Renal cortex interstitium (tissue), 11 donors: ENCODE data around the gene CCDC148. TPM values are rescaled to one million over a fixed set of nuclear protein-coding genes. Genes with fewer than 3 reads are reported as not detected.

Experiments
- DNase-seq, 11 donors: peaks; one replicate each; pipeline ENCODE4 v3.0.0-alpha.2; 2013; ENCODE audit warnings: low read depth in 9 of 11, low spot score in 4 of 11; ENCODE audit errors: extremely low read depth in 1 of 11
- polyA plus RNA-seq, 3 donors: library from polyadenylated mRNA; unstranded; fragments of 120-200 nt; gene quantifications; one replicate each; pipeline ENCODE4 v1.2.1, GENCODE V29; 2013; ENCODE audit not compliant: insufficient read length in 3 of 3

CCDC148 gene
- polyA plus RNA-seq, 3 donors: 8.0 to 12.7 (median 8.4) TPM

DNA sequence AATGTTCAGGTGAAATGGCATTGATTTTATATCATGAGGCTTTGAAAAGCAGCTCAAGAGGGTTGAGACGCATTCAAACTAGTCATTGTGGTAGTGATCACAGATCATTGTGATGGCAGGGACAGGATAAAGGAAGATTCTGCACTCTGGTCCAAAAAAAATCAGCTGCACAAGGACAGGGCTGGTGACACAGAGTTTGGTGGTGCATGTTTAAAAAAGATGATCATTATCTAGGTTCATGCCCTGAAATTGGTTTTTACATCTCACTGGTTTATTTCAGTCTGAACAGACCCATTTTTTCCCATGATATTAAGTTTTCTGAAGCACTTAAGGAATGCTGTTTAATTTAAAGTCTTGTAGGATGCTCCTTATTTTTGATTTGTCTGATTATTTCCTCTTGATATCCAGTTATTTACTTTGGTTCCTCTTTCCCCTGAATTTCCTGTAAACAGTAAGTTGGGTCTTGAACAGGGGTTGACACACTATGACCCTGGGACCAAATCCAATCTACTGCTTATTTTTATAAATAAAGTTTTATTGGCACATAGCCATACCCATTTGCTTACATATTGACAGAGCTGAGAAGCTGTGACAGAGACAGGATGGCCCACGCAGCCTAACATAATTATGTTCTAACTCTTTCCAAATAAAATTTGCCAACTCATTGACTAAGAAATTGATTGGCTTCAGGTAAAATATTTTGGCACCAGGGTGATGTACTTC lies 256.5 kb downstream of the CCDC148 start:
- no peak for DNase-seq

DNA sequence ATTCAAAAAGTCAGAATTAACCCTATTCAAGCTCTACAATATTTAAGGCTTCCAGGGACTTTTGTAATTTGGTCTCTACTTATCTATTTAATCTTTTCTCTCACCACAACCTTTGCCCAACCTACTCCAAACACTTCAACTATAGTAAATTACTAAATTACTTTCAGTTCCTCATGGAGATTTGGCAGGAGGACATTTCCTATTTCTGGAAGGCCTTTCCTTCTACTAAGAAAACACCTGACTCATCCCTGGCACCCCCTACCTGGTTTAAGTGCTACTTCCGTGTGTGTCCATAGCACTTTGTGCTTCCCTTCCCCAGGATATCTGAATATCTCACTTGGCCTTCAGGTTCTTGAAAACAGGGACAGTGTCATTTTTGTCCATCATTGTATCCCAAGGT lies 258.6 kb downstream of the CCDC148 start:
- no peak for DNase-seq

DNA sequence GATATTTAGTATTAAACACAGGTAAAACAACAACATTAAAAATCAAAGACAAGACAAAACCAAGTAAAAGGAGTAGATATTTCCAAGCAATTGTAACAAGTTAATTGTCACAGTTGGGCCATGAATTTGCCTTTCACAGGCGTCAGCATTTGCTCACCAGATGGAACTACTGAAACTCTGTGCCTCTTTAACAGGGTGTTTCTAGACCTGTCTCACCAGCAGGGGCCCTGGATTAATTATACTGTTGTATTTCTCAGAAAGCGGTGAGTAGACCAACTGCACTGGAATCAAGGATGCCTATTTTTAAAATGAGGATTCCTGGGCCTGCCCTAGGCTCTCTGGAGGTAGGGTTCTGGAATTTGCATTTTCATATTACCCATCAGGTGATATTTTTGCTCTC lies 262.3 kb downstream of the CCDC148 start:
- no peak for DNase-seq

DNA sequence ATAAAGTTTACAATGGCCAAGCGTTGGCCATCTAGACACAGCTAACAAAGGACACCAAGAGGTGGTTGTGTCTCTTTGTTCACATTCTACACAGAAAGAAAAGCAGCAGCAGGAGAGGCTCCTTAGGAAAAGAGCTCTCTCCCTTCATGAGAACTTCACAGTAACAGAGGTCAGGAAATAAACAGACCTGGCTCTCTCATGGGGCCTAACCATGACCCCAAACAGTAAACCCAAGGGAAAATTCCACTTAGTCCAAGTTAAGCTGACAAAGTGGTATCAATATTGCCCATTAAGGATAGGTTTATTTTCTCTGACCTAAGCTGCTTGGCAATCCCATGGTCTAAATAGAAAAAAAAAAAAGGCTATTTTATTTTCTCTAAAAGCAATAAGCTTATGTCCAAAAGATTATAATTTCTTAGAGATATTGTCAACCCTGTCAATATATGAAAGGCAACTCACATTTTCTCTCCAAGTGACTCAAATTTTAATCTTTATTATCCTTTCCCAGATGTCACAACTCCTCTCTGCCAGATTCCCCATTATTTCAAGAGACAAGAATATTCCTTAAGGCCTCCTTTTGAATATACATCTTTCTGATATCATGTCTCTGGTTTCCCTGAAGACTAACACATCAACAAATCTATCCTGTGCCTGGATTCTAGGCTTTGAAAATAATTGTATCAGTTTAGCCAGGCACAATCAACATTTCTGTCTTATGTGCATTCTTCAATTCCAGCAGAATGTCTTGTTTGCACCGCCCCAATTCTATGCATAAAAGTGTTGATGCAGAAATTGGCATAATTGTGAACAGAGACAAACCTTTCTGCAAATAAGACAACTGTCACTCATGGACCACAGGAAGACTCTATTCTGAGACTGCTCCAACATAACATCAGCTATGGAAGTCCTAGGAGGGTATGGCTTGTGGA lies 263.8 kb downstream of the CCDC148 start:
- DNase-seq: no peak

DNA sequence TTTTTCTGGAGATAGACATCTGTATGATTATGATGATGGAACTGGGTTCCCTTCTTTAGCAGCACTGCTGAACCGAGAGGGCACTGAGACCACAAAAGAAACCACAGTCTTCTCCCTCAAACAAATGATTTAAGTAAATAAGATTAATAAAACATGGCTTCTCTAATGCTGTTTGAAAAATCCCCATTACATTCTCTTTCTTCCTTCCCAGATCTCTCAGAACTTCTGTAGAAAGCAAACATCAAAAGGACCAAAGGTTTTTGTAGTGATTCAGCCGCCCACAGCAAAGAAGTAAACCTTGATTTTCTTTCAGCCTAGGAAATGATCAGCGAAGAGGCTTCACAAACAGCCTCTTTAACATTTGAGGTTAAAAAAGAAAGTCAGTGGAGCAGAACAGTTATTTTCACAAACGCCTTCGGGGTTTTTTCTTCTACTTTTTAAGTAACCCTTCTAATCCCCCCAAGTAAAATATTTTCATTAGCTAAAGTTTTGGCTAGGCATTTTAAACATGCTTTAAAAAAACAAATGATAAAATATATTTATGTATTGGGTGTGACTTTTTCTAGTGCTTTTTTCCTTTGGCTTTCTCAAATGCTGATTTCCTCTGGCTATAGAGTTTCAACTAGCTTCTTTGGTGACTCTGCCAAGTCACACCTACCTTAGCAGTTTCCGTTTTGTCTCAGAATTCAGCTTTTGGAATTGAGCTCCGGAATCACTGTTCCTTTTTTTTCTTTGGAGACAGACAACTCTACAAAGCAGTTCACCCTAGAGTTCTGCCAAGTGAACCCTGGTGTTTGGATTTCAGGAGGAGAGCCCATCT lies 265.3 kb downstream of the CCDC148 start:
- DNase-seq: peak in 1 of 11 donors; percentile 36

DNA sequence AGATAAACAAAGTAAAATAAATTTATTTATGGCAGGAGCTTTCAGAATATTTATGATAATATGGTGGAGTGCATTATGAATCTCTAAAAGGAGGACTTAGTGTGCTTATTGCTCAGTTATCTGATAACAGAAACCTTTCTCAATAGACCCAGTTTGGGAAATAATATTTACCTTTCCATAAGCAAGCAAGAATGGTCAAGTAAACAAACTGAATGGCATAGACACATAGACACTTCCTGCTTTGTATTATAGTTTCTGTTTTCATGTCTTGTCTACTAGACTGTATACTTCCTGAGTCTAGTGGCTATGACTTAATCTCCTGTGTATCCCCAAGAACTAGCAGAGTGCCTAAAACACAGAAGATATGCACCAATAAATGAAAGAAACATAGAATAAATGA lies 267.0 kb downstream of the CCDC148 start:
- DNase-seq: no peak

DNA sequence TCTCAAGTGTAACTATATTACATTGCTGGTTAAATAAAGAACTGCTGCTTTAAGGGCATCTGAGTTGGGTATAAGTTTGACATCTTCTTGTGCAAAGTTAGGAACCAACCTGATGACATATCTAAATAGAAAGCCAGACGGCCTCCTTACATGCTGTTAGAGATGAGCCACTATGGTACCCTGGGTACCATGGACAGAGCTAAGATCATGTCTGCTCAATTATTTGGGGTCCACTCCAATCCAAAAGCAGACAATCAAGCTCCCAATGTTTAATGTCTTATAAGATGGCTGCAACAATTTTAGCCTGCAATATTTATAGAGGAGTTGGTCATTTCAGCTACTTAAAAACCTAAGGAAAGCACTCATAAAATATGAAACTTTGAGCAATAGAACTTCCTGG lies 268.6 kb downstream of the CCDC148 start:
- no peak for DNase-seq

DNA sequence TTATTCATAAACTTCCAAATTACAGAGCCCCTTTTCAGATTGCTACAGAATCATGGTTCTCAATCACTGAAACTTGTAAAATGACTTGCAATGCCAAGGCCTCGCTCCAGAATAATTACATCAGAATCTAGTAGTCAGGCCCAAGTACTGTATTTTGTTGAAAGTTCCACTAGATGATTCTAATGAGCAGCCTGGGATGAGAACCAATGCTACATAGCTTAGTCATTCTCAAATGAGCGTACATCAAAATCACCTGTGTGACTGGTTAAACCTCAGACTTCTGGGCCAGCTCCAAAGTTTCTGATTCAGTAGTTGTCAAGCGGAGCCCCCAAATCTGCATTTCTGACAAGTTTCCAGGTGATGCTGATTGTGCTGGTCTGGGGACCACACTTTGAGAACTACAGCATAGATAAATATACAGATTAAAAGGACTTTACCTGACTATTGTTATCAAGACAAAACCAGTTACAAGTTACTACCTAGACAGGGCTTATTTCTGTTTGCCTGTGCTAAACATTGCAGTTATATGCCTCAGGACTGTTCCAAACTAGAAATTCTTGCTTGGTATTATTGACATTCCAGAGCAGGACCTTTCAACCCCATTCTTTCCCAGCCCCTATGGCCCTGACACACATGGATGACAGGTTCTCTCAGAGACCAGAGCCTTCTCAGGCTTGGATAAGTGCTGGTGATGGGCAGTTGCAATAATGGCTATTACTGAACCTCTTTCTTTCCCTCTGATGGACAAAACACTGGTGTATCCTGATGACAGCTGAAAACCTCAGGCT lies 271.8 kb downstream of the CCDC148 start:
- peak in 1 of 11 donors; percentile 19 for DNase-seq

DNA sequence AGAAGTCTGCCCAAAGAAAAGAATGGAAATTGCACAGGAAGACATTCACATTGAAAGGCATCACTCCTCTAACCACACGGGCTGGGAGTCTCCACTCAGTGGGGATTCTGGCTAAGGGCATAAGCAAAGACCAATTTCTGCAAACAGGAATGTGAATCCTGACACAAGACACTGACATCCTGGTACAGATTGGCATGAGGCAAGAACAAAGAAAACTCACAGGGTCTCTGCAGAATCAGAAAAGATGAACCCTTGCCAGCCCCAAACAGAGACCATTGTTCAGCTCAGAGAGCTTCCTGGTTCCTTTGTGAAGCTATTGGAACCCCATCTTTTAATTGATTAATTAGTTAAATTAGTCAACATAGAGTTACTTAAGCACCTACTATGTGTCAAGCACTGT lies 272.6 kb downstream of the CCDC148 start:
- DNase-seq: no peak

DNA sequence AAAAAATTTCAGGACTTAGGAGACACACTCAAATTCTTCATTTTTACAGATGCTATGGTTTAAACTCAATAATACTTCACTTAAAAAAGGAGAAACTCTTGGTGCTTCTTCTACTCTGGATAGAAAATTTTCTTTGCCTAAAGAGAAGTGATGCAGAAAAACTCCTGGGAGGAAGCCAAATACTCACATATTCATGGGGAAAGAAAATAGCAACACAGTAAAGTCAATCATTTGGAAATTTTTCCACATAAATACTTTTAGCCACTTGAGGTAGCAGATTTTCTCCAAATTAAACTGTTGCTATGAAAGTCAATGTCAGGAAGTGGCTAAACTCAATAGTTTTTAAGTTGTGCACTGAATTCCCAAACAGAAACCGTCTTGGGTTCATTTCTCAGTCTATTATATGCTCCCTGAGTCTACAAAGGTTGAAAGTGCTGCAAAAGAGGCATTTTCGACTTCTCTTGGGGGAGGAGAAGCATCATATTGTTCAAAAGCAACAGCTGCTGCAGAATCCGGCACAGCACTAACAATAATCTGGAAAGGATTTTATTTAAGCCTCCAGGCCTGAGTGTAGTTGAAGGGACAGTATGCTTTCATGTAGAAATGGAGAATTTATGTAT lies 273.8 kb downstream of the CCDC148 start:
- no peak for DNase-seq

DNA sequence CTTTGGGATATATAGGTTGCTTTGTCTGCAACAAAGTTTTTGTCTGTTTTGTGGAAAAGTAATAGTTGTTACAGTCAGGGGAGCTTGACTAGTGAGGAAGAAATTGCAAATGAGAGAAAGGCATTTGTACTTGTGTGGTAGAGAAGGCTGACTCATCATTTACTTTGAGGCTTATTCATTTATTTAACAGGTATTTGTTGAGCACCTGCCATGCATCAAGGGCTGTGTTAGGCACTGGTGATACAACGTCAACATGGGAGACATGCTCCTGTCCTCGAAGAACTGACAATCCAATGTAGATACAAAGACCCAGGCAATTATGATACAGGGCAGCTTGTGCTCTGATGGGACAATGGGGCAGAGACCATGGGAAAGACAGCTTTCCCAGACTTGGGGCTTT lies 275.4 kb downstream of the CCDC148 start:
- DNase-seq: no peak

DNA sequence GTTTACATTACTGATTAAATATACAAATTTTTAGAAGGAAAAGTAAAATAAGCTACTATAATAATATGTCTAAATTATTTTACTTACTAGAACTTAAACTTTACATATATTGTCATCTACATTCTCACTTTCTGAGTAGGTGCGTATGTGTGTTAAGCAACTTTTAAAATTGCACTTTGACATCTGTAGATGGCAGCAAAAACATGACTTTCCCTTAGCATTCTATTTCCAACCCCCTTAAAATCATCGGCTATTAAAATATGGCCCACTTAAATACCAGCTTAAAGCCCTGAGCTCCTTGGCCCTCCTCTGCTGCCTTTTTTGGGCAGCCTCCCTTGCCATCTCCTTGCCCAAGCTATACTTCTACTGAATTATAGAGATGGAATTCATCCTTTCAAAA lies 276.9 kb downstream of the CCDC148 start:
- no peak for DNase-seq

DNA sequence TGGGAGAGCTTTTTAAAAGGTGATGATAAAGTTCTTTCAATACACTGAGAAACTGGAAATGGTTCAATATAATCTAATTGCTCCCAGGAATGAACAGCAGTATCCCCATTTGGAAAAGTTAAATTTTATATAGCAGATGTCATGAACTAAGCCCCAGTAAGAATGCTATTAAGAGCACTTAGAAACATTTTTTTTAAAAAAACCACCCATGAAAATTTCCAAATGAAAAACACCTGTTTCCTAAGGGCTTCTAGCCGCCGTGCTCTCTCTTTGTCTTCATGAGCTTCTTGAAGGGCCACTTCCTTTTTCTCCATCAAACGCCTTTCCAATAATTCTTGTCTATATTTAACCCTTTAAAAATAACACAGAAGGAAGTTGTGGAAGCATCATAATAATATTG lies 277.9 kb downstream of the CCDC148 start:
- DNase-seq: no peak

DNA sequence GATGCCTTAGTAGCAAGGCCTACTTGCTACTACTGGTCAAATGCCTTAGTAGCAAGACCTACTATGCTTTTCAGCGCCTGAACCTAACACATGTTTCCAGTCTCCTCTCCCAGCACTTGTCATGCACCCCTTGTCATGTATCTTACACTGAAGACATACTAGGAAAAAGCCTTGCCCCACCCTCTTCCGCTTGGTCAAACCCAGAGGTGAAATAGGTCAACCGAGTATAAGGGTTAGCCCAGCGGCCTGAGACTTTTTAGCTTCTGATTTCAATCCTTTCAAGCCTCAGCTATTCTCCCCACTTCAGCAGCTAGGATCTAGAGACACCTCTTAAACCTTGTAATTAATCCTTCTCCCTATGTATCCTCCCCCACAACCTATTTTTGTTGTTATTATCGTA lies 281.6 kb downstream of the CCDC148 start:
- DNase-seq: no peak

DNA sequence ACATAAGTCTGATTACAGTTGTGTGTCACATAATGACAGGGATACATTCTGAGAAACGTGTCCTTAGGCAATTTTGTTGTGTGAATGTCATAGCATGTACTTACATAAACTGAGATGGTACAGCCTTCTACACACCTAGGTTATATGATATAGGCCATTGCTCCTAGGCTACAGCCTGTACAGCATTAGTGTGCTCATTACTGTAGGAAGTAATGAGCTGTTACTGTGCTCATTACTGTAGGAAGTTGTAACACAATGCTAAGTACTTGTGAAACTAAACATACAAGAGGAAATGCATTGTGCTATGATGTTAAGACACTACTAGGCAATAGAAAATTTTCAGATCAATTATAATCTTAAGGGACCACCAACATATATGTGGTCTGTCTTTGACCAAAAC lies 282.1 kb downstream of the CCDC148 start:
- DNase-seq: no peak

DNA sequence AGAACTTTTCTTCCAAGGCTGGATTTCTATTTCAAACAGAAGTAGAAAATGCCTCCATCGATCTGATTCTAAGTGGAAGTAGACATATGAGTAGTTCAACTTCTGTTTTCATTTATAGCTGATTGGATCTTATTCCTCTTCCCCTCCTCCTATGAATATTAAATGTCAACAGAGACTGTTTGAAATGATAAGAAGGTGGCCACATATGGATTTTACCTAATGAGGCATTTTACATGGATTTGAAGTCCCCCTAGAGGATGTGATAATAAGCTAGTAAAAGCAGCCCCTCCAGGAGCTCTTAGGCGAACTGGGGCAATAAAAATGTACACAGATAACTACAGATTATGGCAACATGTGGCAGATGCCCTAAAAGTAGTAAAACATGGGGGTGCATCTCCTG lies 283.8 kb downstream of the CCDC148 start:
- no peak for DNase-seq

DNA sequence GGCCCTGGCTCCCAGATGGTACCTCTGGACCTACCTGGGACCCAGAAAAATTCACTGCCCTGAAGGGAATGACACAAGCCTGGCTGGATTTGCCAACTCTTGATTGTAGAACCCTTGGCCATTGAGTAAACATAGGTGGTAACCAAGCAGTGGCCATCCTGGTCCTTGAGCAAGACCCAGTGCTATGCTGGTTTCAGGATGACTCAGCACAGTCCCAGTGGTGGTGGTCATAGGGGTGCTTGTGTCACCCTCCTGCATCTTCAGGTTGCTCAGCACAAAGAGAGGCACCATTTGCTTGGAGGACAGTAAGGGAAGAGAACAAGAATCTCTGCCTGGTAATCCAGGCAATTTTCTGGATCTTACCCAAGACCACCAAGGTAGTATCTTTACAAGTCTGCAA lies 302.0 kb downstream of the CCDC148 start:
- DNase-seq: no peak

DNA sequence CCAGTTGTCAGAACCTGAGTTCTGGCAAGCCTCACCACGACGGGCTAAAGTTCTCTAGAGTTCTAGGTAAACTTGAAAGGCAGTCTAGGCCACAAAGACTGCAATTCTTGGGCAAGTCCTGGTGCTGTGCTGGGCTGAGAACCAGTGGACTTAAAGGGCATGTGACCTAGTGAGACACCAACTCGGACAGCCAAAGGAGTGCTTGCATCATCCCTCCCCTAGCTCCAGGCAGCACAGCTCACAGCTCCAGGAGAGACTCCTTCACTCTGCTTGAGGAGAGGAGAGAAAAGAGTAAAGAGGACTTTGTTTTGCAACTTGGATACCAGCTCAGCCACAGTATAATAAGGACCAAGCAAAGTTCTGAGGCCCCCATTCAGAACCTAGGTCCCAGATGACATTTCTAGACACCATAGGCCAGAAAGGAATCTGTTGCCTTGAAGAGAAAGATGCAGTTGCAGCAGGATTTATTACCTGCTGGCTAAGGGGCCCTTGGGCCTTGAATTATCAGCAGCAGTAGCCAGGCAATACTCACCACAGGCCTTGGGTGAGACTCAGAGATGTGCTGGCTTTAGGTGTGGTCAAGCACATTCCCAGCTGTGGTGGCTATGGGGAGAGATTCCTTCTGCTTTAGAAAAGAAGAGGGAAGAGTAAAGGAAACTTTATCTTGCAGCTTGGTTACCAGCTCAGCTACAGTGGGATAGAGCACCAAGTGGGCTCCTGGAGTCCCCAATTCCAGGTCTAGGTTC lies 303.1 kb downstream of the CCDC148 start:
- no peak for DNase-seq
